ENCODE results near the gene FHIP1B.

The FHIP1B gene

DNA sequence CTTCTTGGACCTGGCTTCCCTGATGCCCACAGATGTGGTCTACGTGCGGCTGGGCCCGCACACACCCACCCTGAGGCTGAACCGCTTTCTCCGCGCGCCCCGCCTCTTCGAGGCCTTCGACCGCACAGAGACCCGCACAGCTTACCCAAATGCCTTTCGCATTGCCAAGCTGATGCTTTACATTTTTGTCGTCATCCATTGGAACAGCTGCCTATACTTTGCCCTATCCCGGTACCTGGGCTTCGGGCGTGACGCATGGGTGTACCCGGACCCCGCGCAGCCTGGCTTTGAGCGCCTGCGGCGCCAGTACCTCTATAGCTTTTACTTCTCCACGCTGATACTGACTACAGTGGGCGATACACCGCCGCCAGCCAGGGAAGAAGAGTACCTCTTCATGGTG lies 5.7 kb upstream of the FHIP1B start:
- Histone ChIP-seq H3K27me3 (ENCODE audit: control insufficient read depth in 1 of 2, insufficient read depth in 2 of 2, low read length in 2 of 2) (no peaks in the 10 kb centered on the region), H3K27ac (ENCODE audit: low read length) (no peak overlapping the region), H3K36me3 (ENCODE audit: control insufficient read depth in 2 of 2, insufficient read depth in 2 of 2, low read length in 2 of 2) (no peaks in the 10 kb centered on the region), H3K4me1 (ENCODE audit: control insufficient read depth, insufficient read depth, low read length) (no peaks in the 10 kb centered on the region), H3K4me3 (ENCODE audit: low read length in 2 of 2) (no peak overlapping the region), H3K9me3 (ENCODE audit: control insufficient read depth in 2 of 2, low read length in 2 of 2) (no peaks in the 10 kb centered on the region), H3K9ac (ENCODE audit: low read length in 2 of 2) (no peak overlapping the region)

DNA sequence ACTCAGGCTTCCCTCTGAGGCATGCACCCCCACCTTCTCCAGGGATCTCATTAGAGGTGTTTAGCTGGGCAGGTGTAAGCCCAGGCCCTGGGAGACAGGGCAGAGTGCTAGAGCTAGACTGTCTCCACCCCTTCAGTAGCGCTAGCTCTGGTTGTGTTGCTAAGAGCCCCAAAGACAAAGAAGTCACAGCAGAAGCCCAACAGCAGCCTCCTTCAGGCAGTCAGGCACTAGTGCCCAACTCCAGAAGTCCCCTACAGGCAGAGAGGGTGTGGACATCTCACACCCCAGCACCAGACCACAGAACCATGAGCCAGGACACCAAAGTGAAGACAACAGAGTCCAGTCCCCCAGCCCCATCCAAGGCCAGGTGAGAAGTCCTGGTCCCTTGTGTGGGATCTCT lies 4.5 kb upstream of the FHIP1B start, which contains the start of gene CNGA4:
CNGA4 (plus strand) TSS at position 188 of the 400 bp plus-strand sequence; CDS start at position 306, 118 bp downstream.
- Histone ChIP-seq H3K9me3 (ENCODE audit: control insufficient read depth in 2 of 2, low read length in 2 of 2) (no peaks in the 10 kb centered on the region), H3K36me3 (ENCODE audit: control insufficient read depth in 2 of 2, insufficient read depth in 2 of 2, low read length in 2 of 2) (no peaks in the 10 kb centered on the region), H3K4me3 (ENCODE audit: low read length in 2 of 2) (no peak within 1 kb of the TSS), H3K27ac (ENCODE audit: low read length) (no peak within 1 kb of the TSS), H3K4me1 (ENCODE audit: control insufficient read depth, insufficient read depth, low read length) (peaks cover under 1% of the 10 kb centered on the region), H3K27me3 (ENCODE audit: control insufficient read depth in 1 of 2, insufficient read depth in 2 of 2, low read length in 2 of 2) (no peaks in the 10 kb centered on the region), H3K9ac (ENCODE audit: low read length in 2 of 2) (no peak within 1 kb of the TSS)

DNA sequence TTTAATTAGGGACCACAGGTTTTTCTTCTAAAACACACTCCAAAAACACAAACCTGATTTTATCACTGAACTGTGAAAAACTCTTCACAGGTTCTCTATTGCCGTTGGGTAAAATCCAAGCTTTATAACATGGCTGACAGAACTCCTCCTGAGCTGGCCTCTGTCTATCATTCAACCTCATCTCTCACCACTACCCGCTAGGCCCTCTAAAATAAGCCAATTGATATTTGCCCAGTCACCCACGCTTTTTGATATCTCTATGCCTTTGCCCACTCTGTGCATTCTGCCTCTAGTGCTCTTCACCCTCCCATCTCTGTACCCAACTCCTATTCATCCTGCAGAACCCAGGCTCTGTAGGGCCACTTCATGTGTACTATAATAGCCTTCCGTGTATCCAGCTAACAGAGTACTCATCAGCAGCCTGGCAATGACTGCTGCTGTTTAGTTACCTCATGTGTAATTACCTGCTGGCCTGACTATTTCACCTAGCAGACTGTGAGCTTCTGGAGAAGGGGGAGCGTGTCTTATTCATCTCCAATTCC lies 3.4 kb upstream of the FHIP1B start:
- no peak overlapping the region for H3K4me3 ChIP-seq (ENCODE audit: low read length in 2 of 2)
- peaks cover 5% of the 10 kb centered on the region for H3K4me1 ChIP-seq (ENCODE audit: control insufficient read depth, insufficient read depth, low read length)
- no peaks in the 10 kb centered on the region for H3K36me3 ChIP-seq (ENCODE audit: control insufficient read depth in 2 of 2, insufficient read depth in 2 of 2, low read length in 2 of 2)
- H3K9ac ChIP-seq (ENCODE audit: low read length in 2 of 2) = no peak overlapping the region
- H3K9me3 ChIP-seq (ENCODE audit: control insufficient read depth in 2 of 2, low read length in 2 of 2) = no peaks in the 10 kb centered on the region
- no peak overlapping the region for H3K27ac ChIP-seq (ENCODE audit: low read length)
- H3K27me3 ChIP-seq (ENCODE audit: control insufficient read depth in 1 of 2, insufficient read depth in 2 of 2, low read length in 2 of 2) = no peaks in the 10 kb centered on the region

DNA sequence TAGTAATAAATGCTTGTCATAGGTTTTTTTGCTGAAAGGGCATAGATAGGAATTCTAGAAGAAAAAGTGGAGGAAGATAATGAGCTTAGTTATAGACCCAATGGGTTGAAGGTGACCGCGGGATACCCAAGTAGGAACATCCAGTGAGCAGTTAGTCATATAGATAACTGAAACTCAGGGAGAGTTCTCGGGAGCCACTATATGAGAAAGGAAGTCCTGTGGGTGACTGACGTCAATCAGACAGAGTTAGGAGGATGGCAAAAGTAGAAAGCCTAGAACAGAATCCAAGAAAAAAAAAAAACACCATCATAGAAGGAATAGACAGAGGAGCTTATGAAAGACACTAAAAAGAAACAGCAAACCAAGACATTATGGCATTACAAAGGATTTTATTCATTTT lies 2.8 kb upstream of the FHIP1B start:
- H3K27me3 ChIP-seq (ENCODE audit: control insufficient read depth in 1 of 2, insufficient read depth in 2 of 2, low read length in 2 of 2) = no peaks in the 10 kb centered on the region
- H3K27ac ChIP-seq (ENCODE audit: low read length) = no peak overlapping the region
- no peak overlapping the region for H3K4me3 ChIP-seq (ENCODE audit: low read length in 2 of 2)
- H3K4me1 ChIP-seq (ENCODE audit: control insufficient read depth, insufficient read depth, low read length) = peaks cover 5% of the 10 kb centered on the region
- H3K36me3 ChIP-seq (ENCODE audit: control insufficient read depth in 2 of 2, insufficient read depth in 2 of 2, low read length in 2 of 2) = no peaks in the 10 kb centered on the region
- no peak overlapping the region for H3K9ac ChIP-seq (ENCODE audit: low read length in 2 of 2)
- H3K9me3 ChIP-seq (ENCODE audit: control insufficient read depth in 2 of 2, low read length in 2 of 2) = no peaks in the 10 kb centered on the region

DNA sequence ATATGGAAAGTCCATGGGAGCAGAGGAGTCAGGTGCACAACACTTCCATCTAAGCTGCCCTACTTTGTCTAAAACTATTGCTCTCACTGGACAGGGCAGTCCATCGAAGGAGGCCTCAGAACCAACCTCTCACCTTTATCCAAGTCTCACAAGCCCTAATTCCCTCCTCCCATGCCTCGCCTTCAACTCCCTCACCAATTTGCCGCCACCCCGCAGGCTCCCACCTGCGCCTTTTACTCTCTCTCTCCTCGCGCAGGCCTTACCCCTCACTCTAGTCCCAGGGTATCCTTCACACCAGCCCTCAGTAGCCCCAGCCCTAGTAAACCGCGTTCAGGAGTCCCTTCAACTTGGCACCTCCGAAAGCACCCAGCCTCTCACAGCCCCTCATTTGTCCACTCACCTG lies 451 bp downstream of the FHIP1B start:
- Histone ChIP-seq H3K27ac (ENCODE audit: low read length) (peak overlapping the region; percentile 76), H3K27me3 (ENCODE audit: control insufficient read depth in 1 of 2, insufficient read depth in 2 of 2, low read length in 2 of 2) (no peaks in the 10 kb centered on the region), H3K9ac (ENCODE audit: low read length in 2 of 2) (peak overlapping the region; percentile 88 to 93), H3K4me1 (ENCODE audit: control insufficient read depth, insufficient read depth, low read length) (peaks cover 5% of the 10 kb centered on the region), H3K4me3 (ENCODE audit: low read length in 2 of 2) (peak overlapping the region; percentile 84 to 98), H3K9me3 (ENCODE audit: control insufficient read depth in 2 of 2, low read length in 2 of 2) (no peaks in the 10 kb centered on the region), H3K36me3 (ENCODE audit: control insufficient read depth in 2 of 2, insufficient read depth in 2 of 2, low read length in 2 of 2) (no peaks in the 10 kb centered on the region)

DNA sequence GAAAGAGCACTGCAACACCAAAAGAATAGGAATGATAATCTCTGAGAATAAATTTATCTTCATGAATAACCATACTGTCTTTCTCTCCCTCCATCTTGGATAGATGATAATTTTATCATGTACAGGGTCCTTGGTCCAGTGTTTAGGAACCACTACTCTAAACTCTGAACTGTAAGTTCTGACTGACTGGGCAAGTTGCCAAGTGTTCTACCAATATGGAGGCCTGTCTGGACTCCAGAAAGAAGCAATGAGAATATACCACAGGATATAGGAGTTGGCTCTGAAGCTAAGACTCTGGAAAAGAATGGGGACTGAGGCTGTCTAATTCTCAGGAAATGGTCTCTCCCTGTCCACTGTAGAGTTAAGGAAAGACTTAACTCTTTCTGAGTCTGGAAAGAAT lies 1.5 kb downstream of the FHIP1B start:
- Histone ChIP-seq H3K9ac (ENCODE audit: low read length in 2 of 2) (no peak overlapping the region), H3K4me3 (ENCODE audit: low read length in 2 of 2) (no peak overlapping the region), H3K27ac (ENCODE audit: low read length) (no peak overlapping the region)

DNA sequence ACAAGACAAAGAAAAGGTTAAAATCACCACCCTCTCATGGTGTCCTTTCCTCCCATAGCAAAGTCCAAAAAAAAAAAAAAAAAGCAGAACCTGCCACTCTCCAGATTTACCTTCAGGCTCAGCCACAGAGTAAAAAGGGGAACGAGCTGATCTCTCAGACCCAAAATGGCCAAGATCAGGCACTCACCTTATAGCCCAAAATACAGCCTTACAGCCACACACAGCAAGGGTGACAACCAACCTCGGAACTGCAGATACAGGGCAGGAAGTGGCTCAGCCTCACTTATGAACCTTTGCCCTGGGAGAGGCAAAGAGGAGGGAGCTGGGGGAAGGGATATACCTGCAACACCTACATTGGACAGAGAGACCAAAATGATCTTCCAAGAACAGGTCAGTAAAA lies 4.5 kb downstream of the FHIP1B start:
- H3K4me1 ChIP-seq (ENCODE audit: control insufficient read depth, insufficient read depth, low read length) = peaks cover 5% of the 10 kb centered on the region
- no peaks in the 10 kb centered on the region for H3K27me3 ChIP-seq (ENCODE audit: control insufficient read depth in 1 of 2, insufficient read depth in 2 of 2, low read length in 2 of 2)
- no peak overlapping the region for H3K27ac ChIP-seq (ENCODE audit: low read length)
- H3K9me3 ChIP-seq (ENCODE audit: control insufficient read depth in 2 of 2, low read length in 2 of 2) = no peaks in the 10 kb centered on the region
- no peak overlapping the region for H3K4me3 ChIP-seq (ENCODE audit: low read length in 2 of 2)
- no peak overlapping the region for H3K9ac ChIP-seq (ENCODE audit: low read length in 2 of 2)
- H3K36me3 ChIP-seq (ENCODE audit: control insufficient read depth in 2 of 2, insufficient read depth in 2 of 2, low read length in 2 of 2) = no peaks in the 10 kb centered on the region

More for the DNA sequence above, 1.5 kb downstream of the FHIP1B start:
- no peaks in the 10 kb centered on the region for H3K36me3 ChIP-seq (ENCODE audit: control insufficient read depth in 2 of 2, insufficient read depth in 2 of 2, low read length in 2 of 2)
- H3K4me1 ChIP-seq (ENCODE audit: control insufficient read depth, insufficient read depth, low read length) = peaks cover 5% of the 10 kb centered on the region
- no peaks in the 10 kb centered on the region for H3K9me3 ChIP-seq (ENCODE audit: control insufficient read depth in 2 of 2, low read length in 2 of 2)
- H3K27me3 ChIP-seq (ENCODE audit: control insufficient read depth in 1 of 2, insufficient read depth in 2 of 2, low read length in 2 of 2) = no peaks in the 10 kb centered on the region

DNA sequence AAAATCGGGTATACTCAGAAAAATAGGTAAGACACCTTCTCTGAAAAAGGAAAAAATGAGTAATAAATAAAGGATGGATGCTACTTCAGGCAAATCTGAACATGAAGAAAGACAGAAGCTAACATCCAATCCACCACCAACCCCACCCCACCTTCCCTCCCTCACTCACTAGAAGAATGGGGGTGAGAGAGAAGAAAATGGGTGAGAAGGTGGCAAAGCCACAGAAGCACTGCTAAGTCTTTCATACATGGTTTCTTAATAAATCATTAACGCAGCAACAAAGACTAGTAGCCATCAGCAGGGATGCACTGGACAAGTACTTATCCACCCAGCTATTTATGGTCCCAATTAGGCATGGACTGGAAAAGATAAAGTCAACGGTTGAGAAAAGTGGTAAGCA lies 5.9 kb downstream of the FHIP1B start:
- no peak overlapping the region for H3K9ac ChIP-seq (ENCODE audit: low read length in 2 of 2)
- no peak overlapping the region for H3K27ac ChIP-seq (ENCODE audit: low read length)

DNA sequence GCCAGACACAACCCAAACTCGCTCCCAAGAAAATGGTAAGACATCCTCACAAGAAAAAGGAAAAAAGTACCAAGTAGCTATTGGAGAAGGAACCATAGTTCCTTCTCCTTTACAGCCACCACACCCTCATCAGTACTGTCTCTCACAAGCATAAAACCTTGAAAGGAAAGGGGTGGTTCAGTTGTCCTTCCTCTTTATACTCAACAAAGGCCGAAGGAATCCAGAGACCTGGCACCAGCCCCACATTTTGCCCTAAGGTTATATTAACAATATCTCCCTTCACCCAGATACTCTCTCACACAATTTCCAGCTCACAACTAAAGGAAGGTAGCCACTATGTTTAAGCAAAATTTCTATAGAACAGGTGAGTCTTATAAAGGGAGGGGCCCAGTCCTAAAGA lies 8.5 kb downstream of the FHIP1B start:
- Histone ChIP-seq H3K9ac (ENCODE audit: low read length in 2 of 2) (no peak overlapping the region), H3K27me3 (ENCODE audit: control insufficient read depth in 1 of 2, insufficient read depth in 2 of 2, low read length in 2 of 2) (no peaks in the 10 kb centered on the region), H3K4me1 (ENCODE audit: control insufficient read depth, insufficient read depth, low read length) (no peaks in the 10 kb centered on the region), H3K27ac (ENCODE audit: low read length) (no peak overlapping the region), H3K4me3 (ENCODE audit: low read length in 2 of 2) (no peak overlapping the region), H3K36me3 (ENCODE audit: control insufficient read depth in 2 of 2, insufficient read depth in 2 of 2, low read length in 2 of 2) (peaks cover 26 to 30% of the 10 kb centered on the region in 2 donors), H3K9me3 (ENCODE audit: control insufficient read depth in 2 of 2, low read length in 2 of 2) (no peaks in the 10 kb centered on the region)

More for the DNA sequence above, 5.9 kb downstream of the FHIP1B start:
- Histone ChIP-seq H3K4me1 (ENCODE audit: control insufficient read depth, insufficient read depth, low read length) (peaks cover under 1% of the 10 kb centered on the region), H3K4me3 (ENCODE audit: low read length in 2 of 2) (no peak overlapping the region), H3K36me3 (ENCODE audit: control insufficient read depth in 2 of 2, insufficient read depth in 2 of 2, low read length in 2 of 2) (peaks cover 8% of the 10 kb centered on the region in 2 donors), H3K27me3 (ENCODE audit: control insufficient read depth in 1 of 2, insufficient read depth in 2 of 2, low read length in 2 of 2) (no peaks in the 10 kb centered on the region), H3K9me3 (ENCODE audit: control insufficient read depth in 2 of 2, low read length in 2 of 2) (no peaks in the 10 kb centered on the region)

DNA sequence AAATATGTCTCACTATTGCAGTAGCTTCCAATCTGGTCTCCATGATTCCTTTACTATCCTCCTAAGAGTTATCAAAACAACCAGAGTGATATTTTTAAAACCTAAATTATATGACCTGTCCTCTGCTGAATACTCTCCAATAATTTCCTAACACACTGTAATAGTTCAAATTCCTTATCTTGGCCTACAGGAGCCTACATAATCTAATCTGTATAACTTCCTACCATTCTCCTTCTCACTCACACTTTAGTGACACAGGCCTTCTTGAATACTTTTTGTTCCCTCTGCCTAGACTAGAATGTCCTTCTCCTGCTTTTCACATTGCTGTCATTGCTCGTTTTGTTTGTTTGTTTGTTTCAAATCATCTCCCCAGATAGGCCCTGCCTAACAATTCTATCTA lies 9.4 kb downstream of the FHIP1B start:
- no peak overlapping the region for H3K4me3 ChIP-seq (ENCODE audit: low read length in 2 of 2)
- H3K9me3 ChIP-seq (ENCODE audit: control insufficient read depth in 2 of 2, low read length in 2 of 2) = no peaks in the 10 kb centered on the region
- H3K27ac ChIP-seq (ENCODE audit: low read length) = no peak overlapping the region
- no peaks in the 10 kb centered on the region for H3K27me3 ChIP-seq (ENCODE audit: control insufficient read depth in 1 of 2, insufficient read depth in 2 of 2, low read length in 2 of 2)
- H3K4me1 ChIP-seq (ENCODE audit: control insufficient read depth, insufficient read depth, low read length) = no peaks in the 10 kb centered on the region
- H3K9ac ChIP-seq (ENCODE audit: low read length in 2 of 2) = no peak overlapping the region
- peaks cover 28 to 38% of the 10 kb centered on the region in 2 donors for H3K36me3 ChIP-seq (ENCODE audit: control insufficient read depth in 2 of 2, insufficient read depth in 2 of 2, low read length in 2 of 2)

DNA sequence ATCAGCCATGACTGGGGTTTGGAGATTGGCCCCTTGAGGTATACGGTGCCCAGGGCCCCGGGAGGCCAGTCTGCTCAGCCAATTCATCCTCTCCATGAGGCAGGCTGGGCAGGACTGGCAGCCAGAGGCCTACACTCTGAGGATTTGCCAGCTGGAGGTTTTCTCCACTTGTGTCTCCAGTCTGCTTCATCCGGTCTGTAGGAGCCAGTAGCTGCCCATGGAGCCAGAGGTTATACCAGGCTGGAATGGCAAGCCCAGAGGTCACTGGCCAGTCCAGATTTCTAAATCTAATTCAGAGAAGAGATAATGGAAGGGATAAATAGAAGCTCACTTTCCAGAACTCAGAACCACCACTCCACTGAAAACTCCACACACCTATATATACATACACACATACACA lies 10.0 kb downstream of the FHIP1B start:
- no peaks in the 10 kb centered on the region for H3K4me1 ChIP-seq (ENCODE audit: control insufficient read depth, insufficient read depth, low read length)
- no peaks in the 10 kb centered on the region for H3K27me3 ChIP-seq (ENCODE audit: control insufficient read depth in 1 of 2, insufficient read depth in 2 of 2, low read length in 2 of 2)
- H3K9me3 ChIP-seq (ENCODE audit: control insufficient read depth in 2 of 2, low read length in 2 of 2) = no peaks in the 10 kb centered on the region
- no peak overlapping the region for H3K4me3 ChIP-seq (ENCODE audit: low read length in 2 of 2)
- no peak overlapping the region for H3K9ac ChIP-seq (ENCODE audit: low read length in 2 of 2)
- no peak overlapping the region for H3K27ac ChIP-seq (ENCODE audit: low read length)
- peaks cover 34 to 43% of the 10 kb centered on the region in 2 donors for H3K36me3 ChIP-seq (ENCODE audit: control insufficient read depth in 2 of 2, insufficient read depth in 2 of 2, low read length in 2 of 2)
